NT2/D1 (cell line): Measurements from ENCODE around the gene TFF1.
"Not testable (repeated sequence)": the region's sequence is repeated elsewhere in the genome, so short reads cannot be mapped to it uniquely, and the experiment has no call there.

Experiments
- DNase-seq: peaks from one replicate; pipeline ENCODE4 v3.0.0-alpha.2; 2011; ENCODE audit warnings: low read depth, low spot score
- H3K27me3 ChIP-seq: 2 replicates; pipeline ENCODE4 v1.6.0; 2011; ENCODE audit warnings: mild to moderate bottlenecking; ENCODE audit not compliant: insufficient read length, insufficient read depth
- H3K36me3 ChIP-seq: 2 replicates; pipeline ENCODE4 v1.6.1; 2011; ENCODE audit warnings: mild to moderate bottlenecking, low read length, mixed read lengths; ENCODE audit not compliant: insufficient read depth, insufficient read length
- H3K4me1 ChIP-seq: 2 replicates; pipeline ENCODE4 v1.5.1; 2011; ENCODE audit not compliant: insufficient read depth, insufficient read length
- H3K4me3 ChIP-seq: 2 replicates; pipeline ENCODE4 v1.5.1; 2011; ENCODE audit warnings: low read depth; ENCODE audit not compliant: insufficient read length
- H3K9ac ChIP-seq: 2 replicates; pipeline ENCODE4 v1.6.0; 2011; ENCODE audit warnings: low read depth; ENCODE audit not compliant: insufficient read length
- H3K9me3 ChIP-seq: 2 replicates; pipeline ENCODE4 v1.5.1; 2011; ENCODE audit warnings: mild to moderate bottlenecking, low read length; ENCODE audit not compliant: insufficient read depth
- SUZ12 ChIP-seq: IDR thresholded peaks from 2 replicates; pipeline ENCODE4 v1.6.1; 2011; ENCODE audit not compliant: insufficient read length, insufficient read depth; ENCODE audit errors: extremely low read depth
- YY1 ChIP-seq: IDR thresholded peaks from 2 replicates; pipeline ENCODE4 v1.6.1; 2011; ENCODE audit not compliant: insufficient read length, insufficient read depth
- ZNF274 ChIP-seq: IDR thresholded peaks from 2 replicates; pipeline ENCODE4 v1.6.1; 2011; ENCODE audit warnings: mild to moderate bottlenecking, low read depth, low read length

Gene TFF1

GRCh38 chr21:42411891-42412635 lies 45.7 kb upstream of the TFF1 start:
- DNase-seq, result no peak
- peaks cover 10% of the 10 kb centered on the region for H3K27me3 ChIP-seq
- H3K9me3 ChIP-seq, result no peaks in the 10 kb centered on the region
- TF ChIP-seq YY1, result no peak
- TF ChIP-seq ZNF274, result no peak
- TF ChIP-seq SUZ12, result no peak
- H3K4me1 ChIP-seq, result peaks cover 20% of the 10 kb centered on the region
- no peak overlapping the region for H3K4me3 ChIP-seq
- H3K36me3 ChIP-seq, result no peaks in the 10 kb centered on the region
- peak overlapping the region; percentile 27 for H3K9ac ChIP-seq

GRCh38 chr21:42411197-42411869 lies 45.0 kb upstream of the TFF1 start:
- H3K4me1 ChIP-seq, result peaks cover 20% of the 10 kb centered on the region
- peaks cover 12% of the 10 kb centered on the region for H3K27me3 ChIP-seq
- H3K36me3 ChIP-seq, result no peaks in the 10 kb centered on the region
- no peak overlapping the region for H3K4me3 ChIP-seq
- peak; percentile 23 for DNase-seq
- H3K9me3 ChIP-seq, result no peaks in the 10 kb centered on the region
- H3K9ac ChIP-seq, result no peak overlapping the region
- TF ChIP-seq YY1, result no peak
- no peak for TF ChIP-seq SUZ12
- TF ChIP-seq ZNF274, result no peak

GRCh38 chr21:42409366-42409765 lies 43.0 kb upstream of the TFF1 start:
- Histone ChIP-seq H3K27me3 (peaks cover 11% of the 10 kb centered on the region), H3K36me3 (no peaks in the 10 kb centered on the region), H3K4me1 (peaks cover 7% of the 10 kb centered on the region), H3K9ac (no peak overlapping the region), H3K4me3 (no peak overlapping the region), H3K9me3 (no peaks in the 10 kb centered on the region)
- DNase-seq, result no peak
- TF ChIP-seq YY1 (no peak), SUZ12 (no peak), ZNF274 (no peak)

- not testable (repeated sequence) for H3K27me3 ChIP-seq, DNase-seq, H3K9ac ChIP-seq, H3K9me3 ChIP-seq, H3K4me3 ChIP-seq, H3K36me3 ChIP-seq
- H3K4me1 ChIP-seq, result peaks cover 10% of the 10 kb centered on the region
Measured at GRCh38 chr21:42408718-42409117, 42.4 kb upstream of the TFF1 start.

GRCh38 chr21:42407476-42407875 lies 41.1 kb upstream of the TFF1 start:
- DNase-seq, result no peak
- Histone ChIP-seq H3K36me3 (no peaks in the 10 kb centered on the region), H3K27me3 (peaks cover 2% of the 10 kb centered on the region), H3K4me3 (no peak overlapping the region), H3K9me3 (no peaks in the 10 kb centered on the region), H3K4me1 (peaks cover 13% of the 10 kb centered on the region), H3K9ac (no peak overlapping the region)
- TF ChIP-seq ZNF274 (no peak), YY1 (no peak), SUZ12 (no peak)

GRCh38 chr21:42406866-42407265 lies 40.5 kb upstream of the TFF1 start:
- H3K36me3 ChIP-seq, result no peaks in the 10 kb centered on the region

GRCh38 chr21:42406201-42406621 lies 39.9 kb upstream of the TFF1 start:
- Histone ChIP-seq H3K4me3 (no peak overlapping the region), H3K4me1 (peaks cover 9% of the 10 kb centered on the region), H3K9ac (no peak overlapping the region), H3K27me3 (peaks cover 2% of the 10 kb centered on the region), H3K36me3 (no peaks in the 10 kb centered on the region), H3K9me3 (peaks cover 9% of the 10 kb centered on the region)
- no peak for DNase-seq
- TF ChIP-seq ZNF274, result no peak

More at GRCh38 chr21:42406866-42407265, 40.5 kb upstream of the TFF1 start:
- H3K9ac ChIP-seq, result no peak overlapping the region
- peaks cover 2% of the 10 kb centered on the region for H3K27me3 ChIP-seq
- TF ChIP-seq ZNF274 (no peak), YY1 (no peak), SUZ12 (no peak)
- H3K9me3 ChIP-seq, result peaks cover 3% of the 10 kb centered on the region; the same call in 1 of the 2 replicates
- H3K4me1 ChIP-seq, result peaks cover 13% of the 10 kb centered on the region
- DNase-seq, result no peak
- no peak overlapping the region for H3K4me3 ChIP-seq
